Neural cell (in vitro differentiated cells): ENCODE results near the gene EHD4.

ENCODE experiments used
- CTCF ChIP-seq: fragments of 450-650 bp; IDR thresholded peaks from 2 replicates; pipeline ENCODE4 v1.5.1; 2014; ENCODE audit warnings: antibody characterized with exemption, mild to moderate bottlenecking, moderate library complexity; ENCODE audit not compliant: poor library complexity, severe bottlenecking
- EP300 ChIP-seq: fragments of 450-650 bp; conservative IDR thresholded peaks from 2 replicates; pipeline ENCODE4 v1.6.1; 2014; ENCODE audit warnings: antibody characterized with exemption, mild to moderate bottlenecking, moderate library complexity; ENCODE audit not compliant: poor library complexity, severe bottlenecking
- EZH2 ChIP-seq: fragments of 200-600, 300-800 bp; shearing (Covaris generic), sonication (generic); IDR thresholded peaks from 2 replicates; pipeline ENCODE4 v1.6.1; 2014; ENCODE audit warnings: antibody characterized with exemption, low read length, borderline replicate concordance, mild to moderate bottlenecking; ENCODE audit not compliant: insufficient read depth, poor library complexity, severe bottlenecking
- MXI1 ChIP-seq: fragments of 450-650 bp; conservative IDR thresholded peaks from 2 replicates; pipeline ENCODE4 v1.6.1; 2014; ENCODE audit warnings: antibody characterized with exemption, mild to moderate bottlenecking; ENCODE audit not compliant: poor library complexity, severe bottlenecking
- POLR2AphosphoS5 ChIP-seq: IDR thresholded peaks from 2 replicates; pipeline ENCODE4 v1.6.1; 2012
- RAD21 ChIP-seq: fragments of 450-650 bp; conservative IDR thresholded peaks from 2 replicates; pipeline ENCODE4 v1.6.1; 2014; ENCODE audit warnings: antibody characterized with exemption, mild to moderate bottlenecking, moderate library complexity

- TF ChIP-seq CTCF (no peak), POLR2AphosphoS5 (no peak), EZH2 (no peak), MXI1 (no peak), EP300 (no peak), RAD21 (no peak)
Measured at GRCh38 chr15:41905036-41905793, 67.1 kb downstream of the EHD4 start.
